HG02973 (cell line): ENCODE results near the gene NFIC.

Source experiments
- ATAC-seq: cut with Tn5 transposase; IDR thresholded peaks from one replicate; pipeline ENCODE4 v1.9.1; 2021; ENCODE audit warnings: moderate library complexity; ENCODE audit not compliant: unreplicated experiment

NFIC gene

DNA sequence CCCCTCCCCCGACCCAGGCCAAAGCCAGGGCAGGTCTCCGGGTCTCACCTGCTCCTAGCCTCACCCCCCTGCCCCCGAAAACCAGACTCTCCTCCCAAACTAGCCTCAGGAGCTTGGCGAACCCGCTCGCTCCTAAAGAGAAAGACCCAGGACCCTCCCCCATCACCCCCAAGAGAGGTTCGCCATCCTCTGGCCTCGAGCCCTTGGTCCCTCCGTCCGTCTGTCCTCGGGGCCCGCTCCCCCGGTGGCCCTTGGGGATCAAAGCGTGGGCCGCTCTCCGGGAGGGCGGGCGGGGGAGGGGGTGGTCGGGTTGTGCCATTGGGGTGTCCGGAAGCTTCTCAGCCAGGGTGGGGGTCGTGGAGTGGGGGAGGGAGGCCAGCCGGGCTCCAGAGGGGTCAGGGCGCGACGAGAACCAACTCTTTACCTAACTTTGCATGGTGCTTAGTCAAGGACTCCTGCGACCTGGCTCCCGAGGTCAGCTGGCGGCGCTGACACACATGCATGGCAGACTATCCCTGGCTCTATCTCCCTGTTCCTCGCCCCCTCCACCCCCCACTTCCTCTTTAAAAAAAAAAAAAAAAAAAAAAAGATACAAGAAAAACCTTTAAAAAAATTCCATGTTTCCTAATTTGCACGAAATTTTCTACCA lies 98.3 kb downstream of the NFIC start:
- ATAC-seq = no peak

DNA sequence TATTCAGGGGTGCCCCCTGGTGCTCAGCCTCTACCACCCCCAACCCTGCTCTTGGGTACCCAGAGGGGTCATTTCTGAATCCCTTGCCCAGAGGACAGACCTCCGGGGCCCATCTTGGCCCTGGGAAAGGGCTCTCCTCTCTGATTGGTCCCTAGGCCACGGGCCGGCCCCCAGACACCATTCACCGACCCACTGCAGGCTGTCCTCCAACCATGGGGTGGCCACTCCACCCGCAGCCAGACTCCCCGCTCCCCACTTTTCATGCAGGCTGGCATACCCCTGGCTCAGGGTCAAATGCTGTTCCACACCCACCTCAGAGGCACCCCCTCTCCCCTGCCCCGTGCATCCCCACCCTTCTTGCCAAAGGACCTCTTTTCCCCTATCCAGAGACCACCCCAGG lies 99.2 kb downstream of the NFIC start:
- no peak for ATAC-seq

DNA sequence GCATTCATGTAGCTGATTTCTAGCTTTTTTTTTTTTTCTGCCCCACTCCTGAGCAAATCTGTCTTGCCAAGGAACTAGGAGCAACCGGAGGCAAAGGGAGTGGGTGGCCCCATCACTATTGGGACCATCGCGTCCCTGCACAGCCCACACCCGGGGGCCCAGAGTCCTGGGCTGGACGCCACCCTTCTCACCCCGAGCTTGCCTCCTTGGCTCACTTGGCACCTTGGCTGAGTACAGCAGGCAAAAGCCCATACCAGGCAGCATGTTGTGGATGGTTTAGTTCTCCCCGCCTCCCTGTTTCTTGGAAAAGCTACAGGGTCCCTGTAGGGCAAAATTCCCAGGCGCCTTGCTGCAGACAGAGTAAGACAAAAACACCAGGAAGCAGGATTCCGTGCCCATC lies 100.3 kb downstream of the NFIC start:
- no peak for ATAC-seq

DNA sequence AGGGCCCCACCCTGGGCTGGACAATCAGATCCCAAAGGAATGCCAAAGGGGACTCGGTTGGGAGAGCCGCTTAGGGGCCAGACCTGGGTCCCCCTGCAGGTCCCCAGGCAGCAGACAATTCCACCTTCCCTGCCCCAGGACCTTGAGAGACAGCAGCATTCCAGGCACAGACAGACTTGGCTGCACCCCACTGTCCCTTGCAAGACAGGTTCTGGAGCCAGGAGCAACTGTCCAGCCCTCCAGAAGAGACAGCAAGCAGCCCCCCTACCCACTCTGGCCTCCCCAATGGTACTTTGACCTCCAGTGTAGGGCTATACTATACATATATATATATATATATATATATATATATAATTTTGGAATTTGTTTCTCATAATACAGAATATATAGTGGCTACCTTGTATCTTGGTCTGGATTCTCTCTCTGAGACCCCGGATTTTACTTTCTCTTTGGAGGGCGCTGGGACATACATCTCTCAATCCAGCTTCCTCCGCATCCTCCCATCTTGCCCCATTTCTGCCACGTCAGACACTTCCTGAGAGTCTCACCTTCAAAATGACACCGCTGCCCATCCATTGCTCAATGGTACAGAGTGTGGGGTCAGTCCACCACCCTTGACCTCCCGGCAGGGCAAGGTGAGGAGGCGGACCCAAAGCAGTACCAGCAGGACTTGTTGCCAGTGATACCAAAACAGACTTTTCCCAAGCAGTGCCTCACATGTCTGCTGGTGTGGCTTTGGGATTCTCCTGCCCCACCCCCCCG lies 101.2 kb downstream of the NFIC start:
- ATAC-seq = no peak

DNA sequence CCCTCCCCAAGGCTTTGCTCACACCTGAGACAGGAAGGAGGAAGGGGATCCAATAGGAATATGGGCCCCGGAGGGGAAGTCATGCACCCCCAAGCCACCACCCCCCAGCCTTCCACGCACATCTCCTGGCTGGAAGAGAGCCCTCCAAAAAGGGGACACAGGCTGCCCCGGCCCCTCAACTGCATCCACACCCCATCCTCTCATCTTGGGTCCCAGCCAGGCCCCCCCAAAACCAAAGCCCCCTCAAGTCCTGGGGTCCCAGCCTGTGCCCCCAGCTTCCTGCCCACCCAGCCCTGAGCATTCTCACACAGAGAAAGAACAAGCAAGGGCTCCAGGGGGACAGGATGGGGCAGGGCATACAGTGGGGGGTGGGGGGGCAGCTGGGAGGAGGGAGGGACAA lies 101.8 kb downstream of the NFIC start:
- no peak for ATAC-seq

DNA sequence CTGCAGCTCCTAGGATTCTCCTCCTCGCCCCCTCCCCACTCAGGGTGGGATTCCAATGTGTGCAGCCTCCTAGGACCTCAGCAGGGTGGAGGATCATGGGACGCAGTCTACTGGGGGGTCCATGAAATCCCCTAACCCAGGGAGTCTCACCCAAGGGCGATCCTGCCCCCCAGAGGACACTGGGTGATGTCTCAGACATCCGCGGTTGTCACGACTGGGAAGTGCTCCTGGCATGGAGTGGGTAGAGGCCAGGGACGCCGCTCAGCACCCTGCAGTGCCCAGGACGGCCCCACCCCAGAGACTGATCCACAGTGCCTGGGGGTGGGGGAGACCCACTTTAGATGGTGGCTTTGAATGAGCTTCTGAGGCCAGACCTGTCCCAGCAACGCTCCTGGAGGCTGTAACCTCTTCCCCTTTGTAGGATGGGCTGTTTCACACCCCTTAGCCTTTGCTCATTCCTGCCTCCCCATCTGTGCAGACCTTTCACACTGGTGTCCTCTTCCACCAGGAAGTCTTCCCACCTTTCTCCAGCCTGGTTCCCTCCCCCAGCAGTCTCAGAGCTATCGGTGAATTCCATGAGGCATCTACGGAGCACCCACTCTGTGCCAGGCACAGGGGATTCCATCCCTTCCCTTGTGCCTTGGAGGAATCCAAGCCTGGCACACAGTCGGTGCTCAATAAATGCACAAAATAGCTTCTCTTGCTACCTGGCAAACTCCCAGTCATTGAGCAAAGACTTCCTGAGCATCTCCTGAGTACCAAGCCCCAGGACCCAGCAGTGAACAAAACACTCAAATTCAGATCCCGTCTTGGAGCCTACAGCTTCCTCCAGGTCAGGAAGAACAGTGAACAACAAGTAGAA lies 103.5 kb downstream of the NFIC start:
- no peak for ATAC-seq

DNA sequence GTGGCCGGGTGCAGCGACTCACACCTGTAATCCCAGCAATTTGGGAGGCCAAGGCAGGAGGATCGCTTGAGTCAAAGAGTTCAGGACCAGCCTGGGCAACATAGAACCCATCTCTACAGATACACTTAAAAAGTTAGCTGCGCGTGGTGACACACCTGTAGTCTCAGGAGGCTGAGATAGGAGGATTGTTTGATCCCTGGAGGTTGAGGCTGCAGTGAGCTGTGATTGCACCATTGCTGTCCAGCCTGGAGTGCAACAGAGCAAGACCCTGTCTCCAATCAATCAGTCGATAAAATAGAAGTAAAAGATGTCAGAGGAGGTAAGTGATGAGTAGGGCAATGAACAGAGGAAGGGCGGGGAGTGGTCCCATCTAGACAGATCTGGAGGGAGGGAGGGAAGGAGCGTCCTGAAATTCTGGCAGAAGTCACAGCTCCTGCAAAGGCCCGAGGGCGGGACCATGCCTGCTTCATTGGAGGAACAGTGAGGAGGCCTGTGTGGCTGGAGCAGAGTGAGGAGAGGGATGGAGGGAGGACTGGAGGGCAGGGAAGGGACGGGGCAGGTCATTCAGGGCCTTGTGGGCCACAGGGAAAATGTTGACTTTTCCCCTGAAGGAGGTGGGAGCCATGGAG lies 104.2 kb downstream of the NFIC start:
- no peak for ATAC-seq

DNA sequence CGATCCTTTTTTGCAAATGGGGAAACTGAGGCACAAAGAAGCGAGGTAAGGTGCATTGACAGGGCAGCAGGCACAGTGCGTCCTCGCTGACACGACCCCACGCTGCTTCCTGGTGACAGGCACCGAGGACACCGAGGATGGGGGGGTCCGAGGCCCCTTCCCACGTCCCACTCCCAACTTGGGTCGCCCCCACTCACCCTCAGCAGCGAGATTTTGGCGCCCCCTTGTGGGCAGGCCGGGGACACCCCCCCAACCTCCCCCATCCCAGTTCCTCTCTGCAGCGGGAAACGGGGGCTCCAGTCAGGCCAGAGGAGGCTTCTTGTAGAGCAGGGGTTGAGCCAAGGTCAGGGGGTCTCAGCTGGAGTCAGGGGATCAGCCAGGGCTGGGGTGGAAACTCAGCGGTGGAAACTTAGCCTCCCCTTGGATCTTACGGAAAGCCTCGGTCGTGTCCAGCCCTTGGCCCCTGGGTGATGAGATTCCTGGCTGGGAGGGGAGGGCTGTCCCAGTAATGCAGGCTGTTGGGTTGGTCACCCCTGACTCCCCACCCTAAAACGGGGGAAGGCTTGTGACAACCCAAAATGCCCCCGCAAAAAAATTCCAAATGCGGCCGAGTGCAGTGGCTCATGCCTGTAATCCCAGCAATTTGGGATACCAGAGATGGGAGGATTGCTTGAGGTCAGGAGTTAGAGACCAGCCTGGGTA lies 105.7 kb downstream of the NFIC start:
- no peak for ATAC-seq

DNA sequence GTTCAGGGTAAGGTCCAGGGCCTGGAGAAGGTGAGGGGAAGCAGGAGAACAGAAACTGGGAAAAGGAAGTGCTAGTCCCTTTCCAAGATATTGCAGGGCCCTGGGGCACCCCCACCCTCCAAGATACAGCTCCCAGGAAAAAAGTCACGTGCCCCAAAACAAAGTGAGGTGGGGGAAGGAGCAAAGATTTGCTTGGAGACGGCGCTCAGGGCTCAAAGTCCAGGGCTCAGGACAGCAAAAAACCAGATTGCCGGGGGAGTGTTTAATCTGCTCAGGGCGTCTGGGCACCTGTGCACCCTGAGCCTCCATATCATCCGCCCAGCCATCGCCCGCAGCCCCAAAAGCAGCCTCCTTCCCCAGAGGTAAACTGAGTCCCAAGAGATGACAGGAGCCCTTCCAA lies 107.6 kb downstream of the NFIC start:
- ATAC-seq = no peak

DNA sequence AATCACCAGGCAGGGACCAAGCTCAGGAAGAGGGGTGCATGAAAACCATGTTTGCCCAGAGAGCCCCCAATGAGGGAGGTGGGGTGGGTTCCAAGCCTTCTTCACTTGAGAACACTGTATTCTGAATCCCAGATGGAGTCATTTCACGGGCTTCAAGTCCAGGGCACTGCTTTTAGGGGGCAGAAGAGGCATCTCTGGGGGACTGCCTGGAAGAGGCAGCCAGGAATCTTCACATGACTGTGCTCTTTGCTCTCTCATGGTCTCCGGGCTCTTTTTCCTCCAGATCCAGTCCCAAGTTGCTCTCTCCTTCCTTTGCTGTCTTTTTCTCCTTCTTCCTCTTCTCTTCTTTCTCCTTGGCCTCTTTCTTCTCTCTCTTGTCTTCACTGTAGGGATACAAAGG lies 108.2 kb downstream of the NFIC start:
- ATAC-seq = no peak

DNA sequence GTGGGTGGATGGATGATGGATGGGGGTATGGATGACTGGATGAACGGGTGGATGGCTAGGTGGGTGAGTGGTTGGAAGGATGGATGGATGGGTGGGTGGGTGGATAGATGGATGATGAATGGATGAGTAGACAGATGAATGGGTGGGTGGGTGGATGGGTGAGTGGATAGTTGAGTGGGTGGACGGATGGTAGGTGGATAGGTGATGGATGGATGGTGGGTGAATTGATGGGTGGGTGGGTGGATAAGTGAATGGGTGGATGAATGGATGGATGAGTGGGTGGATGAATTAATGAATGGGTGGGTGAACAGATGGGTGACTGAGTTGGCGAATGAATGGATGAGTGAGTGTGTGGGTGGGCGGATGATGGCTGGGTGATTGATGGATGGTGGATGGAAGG lies 109.1 kb downstream of the NFIC start:
- no peak for ATAC-seq

DNA sequence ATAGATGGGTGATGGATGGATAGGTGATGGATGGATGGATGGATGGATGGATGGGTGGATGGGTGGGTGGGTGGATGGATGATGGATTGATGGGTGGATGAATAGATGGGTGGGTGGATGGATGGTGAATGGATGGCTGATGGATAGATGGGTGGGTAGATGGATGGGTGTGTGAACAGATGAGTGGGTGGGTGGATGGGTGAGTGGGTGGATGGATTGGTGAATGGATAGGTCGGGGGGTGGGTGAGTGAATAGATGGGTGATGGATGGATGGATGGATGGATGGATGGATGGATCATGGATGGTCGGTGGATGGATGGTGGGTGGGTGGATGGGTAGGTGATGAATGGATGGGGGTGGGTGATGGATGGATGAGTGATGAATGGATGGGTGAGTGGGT lies 110.4 kb downstream of the NFIC start:
- no peak for ATAC-seq

DNA sequence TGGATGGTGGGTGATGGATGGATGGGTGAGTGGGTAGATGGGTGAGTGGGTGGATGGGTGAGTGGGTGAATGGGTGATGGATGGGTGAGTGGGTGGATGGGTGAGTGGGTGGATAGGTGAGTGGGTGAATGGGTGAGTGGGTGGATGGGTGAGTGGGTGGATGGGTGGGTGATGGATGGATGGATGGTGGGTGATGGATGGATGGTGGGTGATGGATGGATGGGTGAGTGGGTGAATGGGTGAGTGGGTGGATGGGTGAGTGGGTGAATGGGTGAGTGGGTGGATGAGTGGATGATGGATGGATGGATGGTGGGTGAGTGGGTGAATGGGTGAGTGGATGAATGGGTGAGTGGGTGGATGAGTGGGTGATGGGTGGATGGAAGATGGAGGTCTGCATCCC lies 111.1 kb downstream of the NFIC start:
- ATAC-seq = no peak

DNA sequence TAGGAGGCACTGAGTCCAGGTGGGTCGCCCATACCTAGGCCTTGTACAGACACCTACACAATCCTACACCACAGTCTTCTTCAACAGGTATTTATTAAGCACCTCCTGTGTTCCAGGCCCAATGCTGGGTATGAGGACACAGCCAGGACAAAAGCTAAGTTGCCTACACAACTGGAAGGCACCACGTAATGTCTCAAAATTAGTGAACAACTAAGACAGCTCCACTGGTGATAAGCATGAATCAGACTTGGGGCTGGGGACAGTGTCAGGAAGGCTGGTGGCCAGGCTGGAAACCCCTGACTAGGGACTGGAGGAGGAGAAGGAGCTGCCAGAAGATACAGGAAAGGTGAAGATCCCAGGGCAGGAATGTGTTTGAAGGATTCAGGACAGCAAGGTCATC lies 111.6 kb downstream of the NFIC start:
- ATAC-seq = no peak

DNA sequence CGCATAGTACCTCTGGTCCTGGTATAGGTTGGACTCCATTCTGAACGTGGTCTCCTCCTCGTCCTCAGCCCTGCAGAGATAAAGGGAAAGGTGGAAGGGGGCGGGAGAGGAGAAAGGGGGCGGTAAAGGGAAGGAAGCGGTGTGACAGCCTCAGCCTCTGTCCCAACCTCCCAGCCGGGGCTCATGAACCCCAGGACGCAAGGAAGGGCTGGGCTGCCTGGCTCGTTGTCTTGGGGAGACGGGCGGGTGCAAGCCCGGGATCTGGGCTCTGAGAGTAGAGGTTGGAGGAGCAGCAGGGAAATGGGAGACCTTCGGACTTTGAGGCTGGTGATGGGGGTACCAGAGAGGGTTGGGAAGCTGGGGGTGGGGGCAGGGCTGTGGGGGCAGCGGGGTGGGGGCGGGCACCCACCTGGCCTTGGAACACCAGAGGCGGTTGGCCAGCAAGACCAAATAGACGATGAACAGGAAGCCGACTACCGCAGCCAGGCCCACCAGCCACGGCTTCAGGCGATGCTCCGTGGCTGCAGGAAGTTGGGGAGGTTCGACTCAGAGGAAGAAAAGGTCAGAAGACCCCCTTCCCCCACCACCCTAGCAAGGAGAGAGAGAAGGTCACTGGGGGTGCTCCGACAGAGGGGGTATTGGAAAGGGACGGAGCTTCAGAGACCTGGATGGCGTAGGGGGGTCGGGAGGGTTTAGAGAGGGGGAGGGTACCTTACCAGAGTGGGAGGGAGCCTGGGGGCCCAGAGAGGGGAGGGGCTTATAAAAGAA lies 112.2 kb downstream of the NFIC start:
- ATAC-seq = no peak

DNA sequence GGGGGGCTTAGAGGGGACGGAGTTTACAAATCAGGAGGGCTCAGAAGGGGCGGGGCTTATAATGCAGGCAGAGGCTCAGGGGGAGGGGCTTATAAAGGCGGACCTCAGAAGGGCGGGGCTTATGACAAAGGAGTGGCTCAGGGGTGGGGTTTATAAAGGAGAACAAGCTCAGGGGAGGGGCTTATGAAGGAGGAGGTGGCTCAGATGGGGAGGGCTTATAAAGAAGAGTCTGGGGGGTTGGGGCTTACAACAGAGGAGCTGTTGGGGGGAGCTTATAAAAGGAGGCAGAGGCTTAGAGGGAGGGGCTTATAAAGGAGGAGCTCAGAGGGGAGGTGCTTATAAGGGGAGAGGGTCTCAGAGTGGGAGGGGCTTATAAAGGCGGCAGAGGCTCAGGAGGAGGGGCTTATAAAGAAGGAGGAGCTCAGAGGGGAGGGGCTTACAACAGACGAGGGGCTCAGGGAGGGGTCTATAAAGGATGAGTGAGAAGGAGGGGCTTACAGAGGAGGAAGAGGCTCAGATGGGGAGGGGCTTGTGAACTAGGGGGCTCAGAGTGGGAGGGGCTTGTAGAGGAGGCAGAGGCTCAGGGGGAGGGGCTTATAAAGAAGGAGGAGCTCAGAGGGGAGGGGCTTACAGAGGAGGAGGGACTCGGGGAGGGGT lies 112.9 kb downstream of the NFIC start:
- ATAC-seq = no peak

DNA sequence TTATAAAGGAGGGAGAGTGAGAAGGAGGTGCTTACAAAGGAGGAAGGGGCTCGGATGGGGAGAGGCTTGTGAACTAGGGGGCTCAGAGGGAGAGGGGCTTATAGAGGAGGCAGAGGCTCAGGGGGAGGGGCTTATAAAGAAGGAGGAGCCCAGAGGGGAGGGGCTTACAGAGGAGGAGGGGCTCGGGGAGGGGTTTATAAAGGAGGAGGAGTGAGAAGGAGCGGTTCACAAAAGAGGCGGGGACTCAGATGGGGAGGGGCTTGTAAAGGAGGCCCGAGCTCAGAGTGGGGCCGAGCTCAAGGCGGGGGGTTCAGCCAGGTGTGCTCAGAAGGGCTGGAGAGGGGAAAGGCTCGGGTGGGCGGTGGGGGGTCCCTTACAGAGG lies 113.4 kb downstream of the NFIC start:
- ATAC-seq = no peak

DNA sequence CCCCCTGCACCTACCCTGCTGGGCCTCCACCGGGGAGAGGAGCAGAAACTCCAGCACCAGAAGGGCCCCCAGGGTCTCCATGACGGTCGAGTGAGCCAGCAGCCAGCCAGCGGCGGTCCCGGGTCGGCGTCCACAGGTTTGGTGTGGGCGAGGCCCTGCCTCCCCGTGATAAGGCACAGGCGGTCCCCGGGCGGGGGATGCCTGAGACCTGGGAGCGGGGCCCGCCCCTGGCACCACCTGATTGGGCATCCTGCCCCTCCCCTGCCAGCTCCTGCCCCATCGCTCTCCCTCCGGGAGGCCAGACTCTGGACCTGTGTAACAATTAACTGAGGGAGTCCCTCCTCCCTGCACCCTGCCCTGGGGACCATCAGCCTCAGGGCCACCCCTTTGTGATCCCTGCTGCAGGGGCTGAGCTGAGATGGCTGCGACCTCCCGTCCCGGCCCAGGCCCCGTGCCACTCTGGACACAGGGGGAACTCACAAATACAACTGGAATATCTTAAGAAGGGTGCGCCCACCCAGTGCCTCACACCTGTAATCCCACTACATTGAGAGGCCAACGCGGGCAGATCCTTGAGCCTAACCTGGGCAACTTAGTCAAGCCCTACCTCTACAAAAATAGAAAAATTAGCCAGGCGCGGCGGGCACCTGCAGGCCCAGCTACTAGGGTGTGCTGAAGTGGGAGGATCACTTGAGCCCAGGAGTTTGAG lies 114.2 kb downstream of the NFIC start, which contains the start of gene SMIM24:
SMIM24 (minus strand) TSS at position 143 of the 709 bp plus-strand sequence; CDS start at position 81, 62 bp downstream.
- no peak for ATAC-seq
